NCI-H526 (cell line): ENCODE data around the gene ZNF518A.
"Not testable (repeated sequence)": the region's sequence is repeated elsewhere in the genome, so short reads cannot be mapped to it uniquely, and the experiment has no call there.

Experiments
- DNase-seq, 2 experiments: peaks; one replicate each; lab custom pipeline; 2025; lab: John Stamatoyannopoulos, UW

Gene ZNF518A

DNA sequence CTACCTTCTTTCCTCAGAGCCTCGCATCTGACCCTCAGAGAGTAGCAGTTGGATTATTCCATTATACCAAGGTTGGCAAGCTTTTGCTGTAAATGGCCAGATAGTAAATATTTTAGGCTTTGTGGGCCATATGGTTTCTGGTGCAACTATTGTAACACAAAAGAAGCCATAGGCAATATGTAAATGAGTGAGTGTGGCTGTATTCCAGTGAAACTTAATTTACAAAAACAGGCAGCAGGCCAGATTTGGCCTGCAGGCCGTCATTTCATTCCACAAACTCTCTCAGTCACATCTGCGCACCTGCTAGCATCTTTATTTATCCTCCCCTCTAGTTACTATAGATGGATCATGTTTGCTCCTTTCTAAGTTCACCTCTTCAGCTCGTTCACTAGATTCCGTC lies 6.7 kb downstream of the ZNF518A start:
- DNase-seq, result no peak

DNA sequence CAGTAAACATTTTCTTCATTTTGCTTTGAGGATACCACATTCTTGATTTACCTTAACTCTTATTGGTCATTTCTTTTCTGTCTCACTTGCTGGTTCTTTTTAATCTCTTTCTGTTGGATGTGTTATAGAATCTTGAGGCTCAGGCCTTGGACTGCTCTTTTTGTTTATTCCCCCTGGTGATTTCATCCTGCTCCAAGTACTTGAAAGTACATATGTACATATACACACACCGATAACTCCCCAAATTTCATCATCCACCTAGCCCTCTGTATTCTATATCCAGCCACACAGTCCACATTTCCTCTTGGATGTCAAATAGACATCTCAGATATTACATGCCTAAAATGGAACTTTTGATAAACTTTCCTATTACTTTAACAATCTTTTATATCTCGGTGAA lies 7.5 kb downstream of the ZNF518A start:
- DNase-seq, result no peak

DNA sequence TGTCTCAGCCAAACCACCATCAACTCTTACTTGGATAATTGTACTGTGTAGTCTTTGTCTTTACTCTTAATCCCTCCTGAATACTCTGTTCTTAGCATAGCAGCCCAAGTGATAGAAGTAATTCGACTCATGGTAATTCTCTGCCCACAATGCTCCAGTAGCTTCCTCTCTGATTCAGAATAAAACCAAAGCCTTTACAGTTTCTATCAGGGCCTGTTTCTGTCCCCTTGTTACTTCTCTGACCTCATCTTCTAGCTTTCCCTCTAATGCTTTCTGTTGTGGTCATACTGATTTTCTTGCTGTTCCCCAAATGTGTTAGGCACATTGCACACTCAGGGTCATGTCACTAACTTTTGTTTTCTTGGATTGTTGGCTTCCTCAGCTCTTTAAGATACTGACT lies 8.0 kb downstream of the ZNF518A start:
- no peak for DNase-seq

DNA sequence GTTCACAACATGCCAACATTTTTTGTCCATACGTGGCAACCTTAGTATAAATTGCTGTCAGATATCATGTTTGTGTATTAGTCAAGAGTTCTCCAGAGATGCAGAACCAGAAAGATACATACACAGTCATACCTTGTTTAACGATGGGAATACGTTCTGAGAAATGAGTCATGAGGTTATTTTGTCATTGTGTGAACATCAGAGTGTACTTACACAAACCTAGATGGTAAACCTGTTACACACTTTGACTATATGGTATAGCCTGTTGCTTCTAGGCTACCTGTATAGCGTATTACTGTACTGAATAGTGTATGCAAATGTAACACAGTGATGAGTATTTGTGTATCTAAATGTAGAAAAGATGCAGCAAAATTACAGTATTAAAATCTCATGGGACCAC lies 22.3 kb downstream of the ZNF518A start:
- DNase-seq, result no peak

DNA sequence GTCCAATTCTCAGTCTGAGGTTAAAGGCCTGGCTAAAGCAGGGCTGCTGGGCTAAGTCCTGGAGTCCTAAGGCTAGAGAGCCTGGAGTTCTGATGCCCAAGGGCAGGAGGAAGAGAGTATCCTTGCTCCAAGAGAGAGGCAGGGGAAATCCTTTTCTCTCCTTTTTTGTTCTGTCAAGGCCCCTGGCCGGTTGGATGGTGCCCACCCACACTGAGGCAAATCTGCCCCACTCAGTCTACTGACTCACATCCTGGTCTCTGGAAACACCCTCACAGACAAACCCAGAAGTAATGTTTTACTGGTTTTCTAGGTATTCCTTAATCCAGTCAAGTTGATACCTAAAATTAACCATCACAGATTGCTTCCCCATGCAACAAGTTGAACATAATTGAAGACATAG lies 23.0 kb downstream of the ZNF518A start:
- no peak for DNase-seq

DNA sequence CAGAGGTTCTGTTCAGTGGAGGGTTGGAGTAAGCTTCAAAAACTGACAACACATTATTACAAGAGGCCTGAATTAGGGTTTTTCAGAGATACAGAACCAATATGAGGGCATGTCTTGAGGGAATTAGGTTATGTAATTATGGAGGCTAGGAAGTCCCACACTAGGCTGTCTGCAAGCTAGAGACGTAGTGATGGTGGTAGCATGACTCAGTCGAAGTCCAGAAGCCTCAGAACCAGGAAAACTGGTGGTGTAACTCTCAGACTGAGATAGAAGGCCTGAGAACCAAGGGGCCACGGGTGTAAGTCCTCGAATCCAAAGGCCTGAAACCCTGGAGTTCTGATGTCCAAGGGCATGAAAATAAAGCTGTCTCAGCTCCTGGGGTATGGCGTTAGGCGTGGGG lies 35.6 kb downstream of the ZNF518A start:
- no peak for DNase-seq

DNA sequence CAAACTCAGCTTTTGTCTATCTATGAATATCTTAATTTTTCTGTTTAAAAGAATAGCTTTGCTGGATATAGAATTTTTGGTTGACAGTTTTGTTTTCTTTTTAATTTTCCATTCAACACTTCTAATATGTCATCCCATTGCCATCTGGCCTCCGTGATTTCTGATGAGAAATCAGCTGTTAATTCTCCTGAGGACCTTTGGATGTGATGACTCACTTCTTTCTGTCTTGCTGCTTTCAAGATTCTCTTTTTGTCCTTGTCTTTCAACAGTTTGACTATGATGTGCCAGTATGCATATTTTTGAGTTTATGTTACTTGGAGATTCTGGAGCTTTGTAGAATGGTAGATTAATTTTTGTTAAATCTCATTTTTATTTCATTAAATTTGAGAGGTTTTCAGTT lies 38.4 kb downstream of the ZNF518A start:
- DNase-seq, result no peak

DNA sequence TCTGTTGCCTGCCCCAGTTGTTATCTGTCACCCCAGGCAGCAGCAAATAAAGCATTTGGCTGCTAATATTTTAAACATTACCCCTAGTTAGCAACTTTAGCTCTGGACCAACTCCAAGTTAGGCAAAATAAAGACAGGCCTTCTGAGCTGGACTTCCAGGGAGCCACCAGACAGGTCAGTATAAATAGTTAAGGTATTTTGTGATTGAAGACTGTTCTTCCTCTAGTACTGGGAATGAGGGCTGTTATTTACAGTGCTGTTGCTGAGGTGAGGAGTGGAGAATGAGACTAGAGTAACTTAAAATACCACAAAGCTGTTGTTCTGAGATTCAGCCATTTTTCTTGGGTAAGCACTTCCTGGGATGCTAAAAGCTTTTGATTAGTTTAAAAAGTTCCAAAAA lies 40.1 kb downstream of the ZNF518A start:
- no peak for DNase-seq

DNA sequence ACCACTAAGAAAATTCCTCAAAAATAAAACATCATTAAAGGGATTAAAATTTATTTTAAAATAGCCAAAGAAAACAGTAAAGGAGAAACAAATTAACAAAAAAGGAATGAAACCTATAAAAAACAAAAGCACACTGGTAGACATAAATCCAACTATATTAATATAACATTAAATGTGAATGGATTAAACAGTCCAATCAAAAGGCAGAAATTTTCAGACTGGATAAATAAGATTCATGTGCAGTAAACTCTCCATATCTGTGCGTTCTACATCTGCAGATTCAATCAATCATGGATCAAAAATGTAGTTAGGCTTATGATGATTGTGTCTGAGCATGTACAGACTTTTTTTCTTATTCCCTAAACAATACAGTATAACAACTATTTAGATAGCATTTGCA lies 42.6 kb downstream of the ZNF518A start:
- DNase-seq, result no peak

DNA sequence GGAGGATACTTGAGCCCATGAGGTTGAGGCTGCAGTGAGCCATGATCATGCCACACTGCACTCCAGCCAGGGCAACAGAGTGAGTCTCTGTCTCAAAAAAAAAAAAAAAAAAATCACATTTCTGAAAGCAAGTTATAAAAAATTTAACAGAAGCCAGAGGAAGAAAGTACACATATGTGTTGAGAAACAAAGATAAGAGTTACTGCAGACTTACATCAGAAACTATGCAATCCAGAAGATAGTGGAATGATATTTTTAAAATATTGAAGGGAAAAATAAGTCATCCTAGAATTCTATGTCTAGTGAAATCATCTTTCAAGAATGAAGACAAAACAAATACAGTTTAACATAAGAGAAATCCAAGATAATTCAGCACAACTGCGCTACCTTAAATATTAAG lies 46.9 kb downstream of the ZNF518A start:
- no peak for DNase-seq

DNA sequence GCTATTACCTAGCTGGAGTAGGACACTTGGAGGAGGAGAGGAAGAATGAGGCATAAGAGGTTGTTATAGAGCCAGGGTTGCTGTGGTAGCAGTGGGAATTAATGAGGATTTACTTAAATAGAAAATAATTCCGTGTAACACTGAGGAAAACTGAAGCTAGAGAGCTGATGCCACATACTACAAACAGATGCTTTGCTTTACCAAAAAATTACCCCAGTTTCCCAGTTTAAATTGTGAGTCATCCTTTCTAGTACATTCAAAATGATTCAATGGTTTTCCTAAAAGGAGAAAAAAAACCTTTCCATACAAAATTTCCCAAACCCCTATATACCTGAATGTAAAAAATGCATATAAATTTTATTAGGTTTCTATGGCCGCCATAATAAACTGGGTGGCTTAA lies 58.3 kb downstream of the ZNF518A start:
- no peak for DNase-seq

DNA sequence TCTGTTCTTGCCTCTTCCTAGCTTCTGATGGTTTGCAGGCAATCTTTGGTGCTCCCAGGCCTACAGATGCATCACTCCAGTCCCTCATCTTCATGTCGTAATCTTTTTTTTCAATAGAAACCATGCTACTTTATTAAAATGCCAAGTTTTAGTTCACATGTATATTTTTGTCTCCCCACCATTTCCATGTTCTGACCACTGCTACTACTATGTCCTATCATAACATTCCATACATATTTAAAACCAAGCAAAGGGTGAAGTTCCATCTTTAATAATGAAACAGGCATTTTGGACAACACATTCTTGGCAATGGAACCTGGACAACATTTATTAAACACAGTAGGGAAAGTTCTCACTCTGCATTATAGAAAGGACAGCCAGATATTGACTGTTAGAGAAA lies 58.8 kb downstream of the ZNF518A start:
- no peak for DNase-seq

DNA sequence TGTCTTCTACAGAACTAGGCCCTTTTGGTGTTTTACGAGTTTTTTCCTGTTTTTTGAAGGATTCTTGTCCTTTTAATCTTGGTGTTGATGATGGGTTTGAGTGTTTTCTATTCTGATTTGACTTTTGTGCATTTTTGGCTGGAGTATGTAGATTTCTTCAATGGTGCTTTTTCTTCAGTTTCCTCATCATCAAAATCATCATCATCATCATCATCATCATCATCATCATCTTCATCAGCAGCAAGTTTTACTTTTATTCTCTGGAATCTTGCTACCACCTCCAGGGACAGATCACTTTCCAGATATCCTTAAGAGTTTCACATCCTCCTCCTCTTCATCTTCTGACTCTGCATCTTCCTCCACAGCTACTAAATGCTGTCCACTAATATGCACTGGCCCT lies 59.4 kb downstream of the ZNF518A start:
- DNase-seq, result not testable (repeated sequence)

DNA sequence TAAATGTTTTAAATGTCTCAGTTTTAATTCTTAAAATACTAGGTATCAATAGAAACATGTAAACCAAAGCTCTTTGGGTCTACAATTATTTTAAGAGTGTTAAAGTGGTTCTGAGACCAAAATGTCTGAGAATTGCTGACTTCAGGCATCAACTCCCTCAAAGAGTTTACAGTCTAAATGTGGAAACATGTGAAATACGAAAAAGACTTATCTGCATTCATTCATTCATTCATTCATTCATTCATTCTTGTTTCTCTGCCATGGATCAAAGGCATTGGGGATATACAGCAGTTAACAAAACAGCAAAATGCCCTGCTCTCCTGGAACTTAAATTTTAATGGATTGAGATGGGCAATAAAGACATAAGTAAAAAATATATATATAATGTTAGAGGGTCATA lies 71.4 kb downstream of the ZNF518A start:
- DNase-seq, result no peak

DNA sequence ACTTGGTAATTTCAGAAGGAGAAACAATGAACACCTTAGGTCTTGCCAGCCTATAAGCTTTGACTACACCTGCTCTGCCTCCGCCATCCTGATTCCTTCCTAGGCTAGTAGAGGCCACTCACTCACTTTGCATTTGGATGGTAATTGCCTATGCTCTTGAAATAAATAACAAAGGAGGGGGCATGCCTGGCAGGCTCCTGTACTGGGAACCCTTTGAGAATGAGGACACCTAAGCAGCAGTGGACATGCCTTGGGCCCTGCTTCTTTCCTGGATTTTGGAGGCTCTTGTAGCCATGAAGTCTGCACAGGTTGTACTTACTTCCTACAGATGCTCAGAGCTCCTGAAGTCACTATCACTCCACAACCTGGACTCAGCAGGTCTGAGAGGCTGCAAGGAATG lies 75.5 kb downstream of the ZNF518A start:
- DNase-seq, result no peak

DNA sequence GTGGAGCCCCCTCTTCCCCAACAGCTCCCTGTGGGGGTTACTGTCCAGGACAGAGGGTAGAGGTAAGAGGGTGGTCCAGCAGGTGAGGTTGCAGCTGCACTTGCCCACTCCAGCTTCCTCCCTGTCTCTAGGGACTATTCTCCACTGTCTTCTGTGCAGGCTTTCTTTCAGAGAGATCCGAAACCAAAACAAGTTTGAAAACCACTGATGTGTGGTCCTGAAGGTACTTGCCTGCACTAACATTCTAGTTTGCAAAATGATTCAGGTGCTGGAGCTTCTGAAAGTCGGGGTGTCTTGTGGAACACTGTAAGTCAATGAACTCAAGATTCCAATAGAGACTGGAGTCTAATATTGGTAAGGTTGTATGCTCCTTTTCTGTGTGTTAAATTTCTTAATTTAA lies 78.2 kb downstream of the ZNF518A start:
- no peak for DNase-seq

DNA sequence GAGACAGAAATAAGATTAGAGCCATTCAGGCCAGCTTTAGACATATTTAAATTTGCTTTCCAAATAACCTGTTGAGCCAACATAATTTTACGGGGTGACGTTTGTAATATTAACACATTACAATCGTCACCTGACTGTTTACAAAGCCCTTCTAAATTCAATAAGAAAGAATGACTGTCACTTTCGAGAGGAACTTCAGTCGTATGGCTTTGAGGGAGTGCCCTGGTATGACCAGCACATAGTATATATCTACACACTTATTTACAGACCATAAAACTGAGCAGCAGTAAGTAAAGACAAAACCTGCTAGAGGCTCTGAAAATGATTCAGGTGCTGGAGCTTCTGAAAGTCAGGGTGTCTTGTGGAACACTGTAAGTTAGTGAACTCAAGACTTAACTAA lies 78.8 kb downstream of the ZNF518A start:
- no peak for DNase-seq

DNA sequence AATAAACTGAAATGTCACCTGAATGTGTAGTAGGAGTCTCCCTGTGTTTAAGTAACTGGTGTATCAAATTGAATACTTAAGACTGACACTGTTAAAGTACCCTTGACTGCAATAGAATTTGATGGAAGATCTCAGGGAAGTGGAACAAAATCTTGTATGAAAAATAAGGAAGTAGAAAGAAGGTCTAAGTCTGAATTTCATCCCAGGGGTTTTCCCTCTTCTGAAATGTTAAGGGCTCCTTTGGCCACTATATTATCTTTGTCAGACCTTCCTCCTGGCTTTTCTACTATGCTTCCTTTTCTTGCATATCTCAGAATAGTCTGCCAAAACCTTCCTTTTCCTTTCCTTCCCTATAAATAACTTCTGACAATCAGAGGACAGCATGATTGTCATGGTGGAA lies 81.7 kb downstream of the ZNF518A start:
- no peak for DNase-seq

DNA sequence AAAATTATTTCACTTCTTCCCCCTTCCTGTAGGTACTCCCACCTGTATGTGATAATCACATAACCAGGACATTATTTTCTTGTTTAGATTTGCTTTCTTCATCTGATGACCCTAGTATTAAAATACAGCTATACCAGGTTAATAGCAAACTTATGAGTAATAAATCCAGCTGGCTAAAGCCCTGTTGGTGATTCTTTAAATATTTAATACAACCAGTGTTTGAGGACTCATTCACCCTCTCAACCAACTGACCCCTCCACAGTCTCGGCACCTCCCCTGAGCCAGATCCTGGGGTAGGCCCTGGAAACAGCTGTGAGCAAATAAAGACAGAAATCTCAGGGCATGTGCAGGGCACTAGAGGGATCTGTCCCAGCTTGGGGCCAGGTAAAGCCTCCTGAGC lies 82.8 kb downstream of the ZNF518A start:
- DNase-seq, result no peak
